Ishikawa (cell line): ENCODE measurements around the gene B4GALNT1.

ENCODE experiments used
- CEBPB ChIP-seq: IDR thresholded peaks from 2 replicates; pipeline ENCODE4 v1.6.1; 2012
- EGR1 ChIP-seq: IDR thresholded peaks from 2 replicates; pipeline ENCODE4 v1.6.1; 2012
- EP300 ChIP-seq: IDR thresholded peaks from 2 replicates; pipeline ENCODE4 v1.6.1; 2012; ENCODE audit warnings: borderline replicate concordance
- FOXM1 ChIP-seq: IDR thresholded peaks from 2 replicates; pipeline ENCODE4 v1.6.1; 2012; ENCODE audit warnings: low read depth, borderline replicate concordance
- MAX ChIP-seq: IDR thresholded peaks from 2 replicates; pipeline ENCODE4 v1.6.1; 2012
- NFIC ChIP-seq: IDR thresholded peaks from 2 replicates; pipeline ENCODE4 v1.6.1; 2012
- REST ChIP-seq: IDR thresholded peaks from 2 replicates; pipeline ENCODE4 v1.6.1; 2012; ENCODE audit warnings: low read depth, mild to moderate bottlenecking
- TAF1 ChIP-seq: IDR thresholded peaks from 2 replicates; pipeline ENCODE4 v1.6.1; 2012; ENCODE audit warnings: low read depth, mild to moderate bottlenecking
- TEAD4 ChIP-seq: IDR thresholded peaks from 2 replicates; pipeline ENCODE4 v1.6.1; 2012
- YY1 ChIP-seq: IDR thresholded peaks from 2 replicates; pipeline ENCODE4 v1.6.1; 2012; ENCODE audit warnings: low read depth
- ZBTB7A ChIP-seq: IDR thresholded peaks from 2 replicates; pipeline ENCODE4 v1.6.1; 2012; ENCODE audit warnings: low read depth
- TF ChIP-seq, protein P1 (sequence below): IDR thresholded peaks from 2 replicates; pipeline ENCODE4 v1.6.1; 2012

GRCh38 chr12:57611827-57612710, 20.9 kb downstream of the B4GALNT1 start:
- TF ChIP-seq EGR1 (no peak), FOXM1 (no peak), EP300 (no peak), TAF1 (no peak), REST (no peak), YY1 (no peak), CEBPB (no peak), TEAD4 (no peak), NFIC (no peak), ZBTB7A (no peak; the same call in 1 of the 2 replicates), MAX (no peak)
- TF ChIP-seq, protein P1, sequence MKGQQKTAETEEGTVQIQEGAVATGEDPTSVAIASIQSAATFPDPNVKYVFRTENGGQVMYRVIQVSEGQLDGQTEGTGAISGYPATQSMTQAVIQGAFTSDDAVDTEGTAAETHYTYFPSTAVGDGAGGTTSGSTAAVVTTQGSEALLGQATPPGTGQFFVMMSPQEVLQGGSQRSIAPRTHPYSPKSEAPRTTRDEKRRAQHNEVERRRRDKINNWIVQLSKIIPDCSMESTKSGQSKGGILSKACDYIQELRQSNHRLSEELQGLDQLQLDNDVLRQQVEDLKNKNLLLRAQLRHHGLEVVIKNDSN, result no peak
